NCI-H1930 (cell line): ENCODE results near the gene PPP6R1.
A peak's percentile ranks its signal among the peaks of the same experiment; 100 is the strongest.

Experiments
- DNase-seq, 2 experiments: peaks; one replicate each; lab custom pipeline; 2025; lab: John Stamatoyannopoulos, UW

The PPP6R1 gene

DNA sequence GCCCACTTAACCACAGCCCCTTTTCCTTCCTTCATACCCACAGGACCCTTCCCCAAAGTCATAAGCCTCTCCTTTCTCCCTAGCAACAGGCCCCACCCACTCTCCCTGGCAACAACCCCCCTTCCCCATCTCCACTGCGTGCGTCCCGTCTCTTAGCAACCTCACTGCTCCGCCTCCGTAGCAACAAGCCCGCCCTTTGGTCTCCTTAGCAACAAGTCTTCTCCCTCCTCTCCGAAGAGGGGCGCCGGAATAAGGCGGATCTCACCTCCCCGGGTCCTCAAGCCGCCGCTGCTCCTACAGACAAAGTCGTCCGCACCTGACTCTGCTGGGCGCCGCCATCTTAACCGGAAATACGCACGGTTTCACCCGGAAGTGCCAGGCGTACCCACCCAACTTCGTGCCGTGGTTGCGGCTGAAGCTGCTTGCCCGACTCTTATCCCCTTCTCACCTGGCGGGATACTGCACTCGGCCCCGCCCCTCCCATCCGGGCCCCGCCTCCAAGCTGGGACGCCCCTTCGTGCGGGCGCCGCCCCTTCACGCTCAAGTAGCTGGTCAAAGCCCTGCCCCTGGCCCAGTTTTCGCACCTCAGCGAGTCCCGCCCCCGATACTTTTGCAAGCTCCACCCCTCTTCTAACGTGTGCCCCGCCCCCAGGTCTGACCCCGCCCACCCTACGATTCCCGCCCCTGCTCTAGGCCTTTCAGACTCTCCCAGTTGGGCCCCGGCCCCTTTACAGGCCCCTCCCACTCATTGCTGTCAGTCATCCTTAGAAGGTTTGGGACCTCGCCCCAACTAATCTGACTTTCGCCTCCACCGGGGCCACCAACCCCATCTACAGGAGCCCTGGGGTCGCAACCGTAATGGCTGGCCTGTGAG, 21.2 kb upstream of the PPP6R1 start, which contains the start of gene HSPBP1:
HSPBP1 (minus strand) TSS at position 341 of the 874 bp plus-strand sequence. CDS start 502 bp downstream, outside the sequence.
- peak; percentile 95 to 97 for DNase-seq

DNA sequence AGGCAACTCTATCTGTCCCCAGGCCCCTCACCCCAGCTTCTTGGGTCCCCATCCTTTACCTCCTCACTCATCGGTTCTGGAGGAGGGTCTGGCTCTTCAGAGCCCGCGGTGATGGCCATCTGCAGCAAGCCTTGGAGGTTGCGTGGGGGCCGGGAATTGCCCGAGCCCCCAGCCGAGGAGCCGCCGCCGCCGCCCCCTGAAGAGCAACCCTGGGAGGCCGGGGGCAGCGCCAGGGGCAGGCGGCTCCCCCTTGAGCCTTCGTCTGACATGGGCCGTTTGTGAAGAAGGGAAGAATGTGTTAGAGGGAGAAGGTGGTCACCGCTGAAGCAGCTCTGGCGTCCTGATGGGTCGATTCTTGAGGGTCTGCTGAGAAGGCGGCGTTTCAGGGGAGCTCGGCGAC, 20.5 kb upstream of the PPP6R1 start:
- DNase-seq: no peak

DNA sequence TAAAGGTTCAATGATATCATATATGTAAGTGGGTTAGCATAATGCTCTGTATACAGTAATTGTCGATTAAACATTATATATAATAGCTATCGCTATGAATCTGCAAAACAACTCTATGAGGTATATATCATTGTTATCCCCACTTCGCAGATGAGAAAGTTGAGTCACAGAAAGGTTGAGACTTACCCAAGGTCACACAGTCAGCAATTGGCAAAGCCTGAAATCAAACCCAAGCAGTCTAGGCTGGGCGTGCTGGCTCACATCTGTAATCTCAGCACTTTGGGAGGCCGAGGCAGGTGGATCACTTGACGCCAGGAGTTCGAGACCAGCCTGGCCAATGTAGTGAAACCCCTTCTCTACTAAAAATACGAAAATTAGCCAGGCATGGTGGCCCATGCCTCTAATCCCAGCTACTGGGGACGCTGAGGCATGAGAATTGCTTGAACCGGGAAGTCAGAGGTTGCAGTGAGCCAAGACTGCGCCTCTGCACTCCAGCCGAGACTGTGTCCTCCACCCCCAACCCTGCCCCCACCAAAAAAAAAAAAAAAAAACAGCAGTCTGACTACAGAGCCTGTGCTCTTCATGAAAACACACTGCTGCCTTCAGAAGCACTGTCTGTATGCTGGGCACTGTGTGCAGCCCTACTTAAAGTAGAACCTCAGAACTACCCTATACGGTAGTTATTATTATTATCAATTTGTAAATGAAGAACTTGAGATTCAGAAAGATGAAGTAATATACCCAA, 19.7 kb upstream of the PPP6R1 start:
- DNase-seq: no peak

DNA sequence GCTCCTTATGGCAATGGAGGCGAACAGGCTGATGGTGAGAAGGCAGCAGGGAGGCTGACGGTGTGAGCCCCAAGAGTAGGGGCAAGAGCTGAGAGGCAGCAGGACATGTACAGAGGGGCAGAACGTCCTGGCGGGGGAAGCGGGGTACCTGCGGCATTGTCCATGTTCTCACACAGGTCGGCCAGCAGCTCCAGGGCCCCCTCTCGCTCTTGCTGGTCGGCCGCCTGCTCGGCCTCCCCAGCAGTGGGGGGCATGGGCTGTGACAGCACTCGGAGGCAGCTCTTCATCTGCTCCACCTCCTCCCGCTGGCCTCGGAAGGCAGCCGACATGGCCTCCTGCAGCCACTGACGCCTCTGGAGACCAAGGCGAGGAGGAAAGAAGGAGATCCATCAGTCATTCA, 18.7 kb upstream of the PPP6R1 start:
- DNase-seq: no peak

DNA sequence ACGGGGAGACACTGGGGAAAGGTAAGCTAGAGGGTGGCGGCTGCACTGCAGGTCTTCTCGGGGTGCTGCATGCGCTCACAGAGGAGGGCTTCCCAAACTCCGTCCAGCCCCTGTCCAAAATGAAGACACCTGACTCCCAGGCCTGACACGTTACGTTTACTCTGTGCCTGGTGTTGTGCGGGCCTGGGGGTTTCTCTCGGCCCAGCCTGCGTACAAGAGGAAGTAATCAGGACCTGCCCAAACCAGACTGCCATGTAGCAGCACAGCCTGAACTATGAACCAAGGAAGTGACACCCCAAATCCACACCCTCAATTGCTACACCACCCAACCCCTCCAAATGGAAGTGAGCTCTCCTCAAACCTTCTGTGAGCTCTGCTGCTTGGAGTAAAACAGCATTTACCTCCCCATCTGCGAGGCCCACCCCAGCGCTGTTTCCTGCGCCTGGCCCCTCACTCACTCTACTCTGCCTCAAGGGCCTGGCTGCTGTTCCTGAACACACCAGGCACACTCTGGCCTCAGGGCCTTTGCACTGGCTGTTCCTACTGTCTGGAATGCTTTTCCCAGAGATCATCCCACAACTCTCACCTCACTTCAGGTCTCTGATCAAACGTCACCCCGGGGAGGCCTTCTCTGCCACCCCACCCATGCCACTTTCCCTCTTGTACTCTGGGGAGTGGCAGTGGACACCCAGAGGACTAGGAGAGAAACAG, 18.1 kb upstream of the PPP6R1 start:
- DNase-seq: no peak

DNA sequence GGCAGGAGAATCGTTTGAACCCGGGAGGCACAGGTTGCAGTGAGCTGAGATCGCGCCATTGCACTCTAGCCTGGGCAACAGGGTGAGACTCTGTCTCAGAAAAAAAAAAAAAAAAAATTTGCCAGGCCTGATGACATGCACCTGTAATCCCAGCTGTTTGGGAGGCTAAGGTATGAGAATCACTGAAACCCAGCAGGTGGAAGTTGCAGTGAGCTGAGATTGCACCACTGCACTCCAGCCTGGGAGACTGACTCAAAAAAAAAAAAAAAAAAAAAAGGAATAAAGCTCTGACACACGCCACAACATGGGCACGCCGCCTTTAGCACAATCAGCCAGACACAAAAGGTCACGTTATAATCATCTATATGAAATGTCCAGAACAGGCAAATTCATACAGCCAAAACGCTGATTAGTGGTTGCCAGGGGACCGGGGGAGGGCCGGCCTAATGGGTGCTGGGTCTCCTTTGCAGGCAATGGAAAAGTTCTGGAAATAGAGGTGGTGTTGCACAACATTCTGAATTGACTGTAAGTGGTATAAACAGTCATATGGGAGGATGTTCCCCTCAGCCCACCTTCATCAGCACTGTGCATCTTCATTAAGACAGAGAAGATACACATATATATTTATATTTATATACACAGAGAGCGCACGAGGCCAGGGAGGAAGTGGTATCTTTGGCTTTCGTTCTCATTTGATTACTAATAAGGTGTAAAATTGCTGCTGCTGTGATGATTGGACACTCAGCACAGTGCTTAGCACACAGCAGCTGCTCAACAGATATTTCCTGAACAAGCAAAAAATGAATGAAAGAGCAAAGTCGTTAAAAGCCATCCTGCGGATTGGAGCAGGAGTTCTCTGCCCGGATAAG, 17.3 kb upstream of the PPP6R1 start:
- no peak for DNase-seq

DNA sequence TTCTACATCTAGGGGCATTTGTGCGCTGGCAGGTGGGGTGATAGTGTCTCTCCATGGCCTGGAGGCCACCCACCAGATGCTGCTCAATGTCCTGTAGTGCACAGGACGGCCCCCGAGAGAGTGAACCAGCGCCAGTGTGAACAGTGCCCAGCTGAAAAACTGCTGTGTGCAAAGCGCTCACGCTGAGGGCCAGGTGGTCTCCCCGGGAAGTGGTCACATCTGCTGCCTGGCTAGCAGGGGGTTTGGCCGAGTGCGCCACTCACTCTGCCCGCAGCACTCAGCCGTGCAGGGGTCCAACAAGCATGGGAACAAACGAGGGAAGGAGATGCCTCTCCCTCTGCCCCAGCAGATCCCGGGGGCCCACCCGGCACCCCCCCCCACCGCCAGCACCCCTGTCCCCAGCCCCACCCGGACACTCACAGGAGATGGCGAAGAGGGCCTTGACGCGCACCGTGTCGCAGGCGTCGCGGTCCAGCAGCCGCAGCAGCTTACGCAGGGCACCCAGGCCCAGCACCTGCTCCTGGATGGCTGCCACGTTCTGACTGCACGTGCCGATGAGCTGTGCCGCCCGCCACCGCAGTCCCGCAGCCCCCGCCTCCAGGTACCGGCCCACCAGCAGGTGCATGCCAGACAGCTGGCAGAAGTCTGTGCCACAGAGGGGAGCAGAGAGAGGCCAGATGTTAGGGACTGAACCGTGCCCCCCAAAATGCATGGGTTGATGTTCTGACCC, 15.3 kb upstream of the PPP6R1 start:
- no peak for DNase-seq

DNA sequence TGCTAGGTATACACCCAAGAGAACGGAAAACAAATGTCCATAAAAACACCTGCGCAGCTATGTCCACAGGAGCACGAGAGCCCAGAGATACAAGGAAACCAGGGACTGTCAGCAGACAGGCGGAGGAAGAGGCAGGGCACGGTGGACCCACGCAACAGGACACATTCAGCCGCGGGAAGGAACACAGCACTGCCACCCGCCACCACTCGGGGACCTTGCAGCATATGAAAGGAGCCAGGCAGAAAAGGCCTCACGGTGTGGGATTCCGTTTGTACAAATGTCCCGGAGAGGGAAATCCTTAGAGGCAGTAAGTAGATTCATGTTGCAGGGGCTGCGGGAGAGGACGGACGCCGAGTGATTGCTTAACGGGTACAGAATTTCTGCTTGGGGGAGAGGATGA, 13.3 kb upstream of the PPP6R1 start:
- DNase-seq: no peak

DNA sequence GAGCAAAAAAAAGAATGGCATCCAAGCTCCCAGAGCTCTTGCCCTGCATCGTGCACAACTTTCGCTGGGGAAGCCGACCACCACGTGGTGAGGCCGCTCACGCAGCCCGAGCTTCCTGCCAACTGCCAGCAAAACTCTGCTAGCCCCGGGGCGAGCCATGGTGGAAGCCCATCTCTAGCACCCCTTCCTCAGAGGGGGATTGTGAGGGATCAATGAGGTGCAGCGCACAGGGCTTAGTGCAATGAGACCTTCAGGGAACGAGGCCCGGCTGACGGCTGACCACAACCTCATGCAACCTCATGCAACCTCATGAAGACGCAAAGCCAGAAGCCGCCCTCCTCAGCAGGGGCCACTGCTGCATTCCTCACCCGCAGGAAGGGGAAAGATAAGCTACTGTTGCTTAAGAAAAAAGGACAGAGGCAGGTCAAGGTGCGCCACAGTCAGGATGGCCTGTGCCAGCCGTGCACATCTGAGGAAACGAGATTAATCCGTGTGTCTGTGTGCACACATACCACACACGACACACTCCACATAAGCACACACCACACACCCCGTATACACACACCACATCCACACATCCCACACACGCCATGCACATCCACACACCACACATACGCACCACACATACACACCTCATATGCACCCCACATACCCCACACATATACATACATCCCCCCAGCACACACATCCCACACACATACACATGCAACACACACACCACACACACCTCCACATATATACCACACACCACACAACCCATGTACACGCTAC, 11.5 kb upstream of the PPP6R1 start:
- no peak for DNase-seq

DNA sequence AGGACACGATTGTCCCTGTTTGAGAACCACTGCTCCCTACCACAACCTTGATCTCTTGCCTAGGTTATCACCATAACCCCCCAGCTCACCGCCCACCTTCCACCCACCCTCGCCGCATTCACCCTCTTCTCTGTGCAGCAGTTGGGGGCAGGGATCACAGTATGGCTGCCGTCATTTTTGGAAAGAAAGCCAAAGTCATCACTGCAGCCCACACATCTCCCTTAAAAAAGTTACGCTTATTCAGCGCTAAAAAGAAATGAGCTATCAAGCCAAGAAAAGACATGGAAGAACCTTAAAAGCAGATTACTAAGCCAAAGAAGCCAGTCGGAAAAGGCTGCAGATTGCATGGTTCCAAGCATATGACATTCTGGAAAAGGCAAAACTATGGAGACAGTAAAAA, 10.5 kb upstream of the PPP6R1 start:
- no peak for DNase-seq

DNA sequence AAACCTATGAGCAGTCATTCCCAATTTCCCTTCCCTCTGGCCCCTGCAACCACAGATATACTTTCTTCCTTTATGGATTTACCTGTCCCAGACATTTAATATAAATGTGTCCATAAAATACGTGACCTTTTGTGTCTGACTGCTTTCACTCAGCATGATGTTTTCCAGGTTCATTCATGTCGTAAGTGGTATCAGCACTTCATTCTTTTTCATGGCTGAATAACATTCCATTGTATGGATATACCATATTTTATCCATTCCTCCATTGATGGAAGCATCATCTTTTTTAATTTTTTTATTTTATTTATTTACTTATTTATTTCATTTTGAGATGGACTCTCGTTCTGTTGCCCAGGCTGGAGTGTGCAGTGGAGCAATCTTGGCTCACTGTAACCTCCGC, 8.0 kb upstream of the PPP6R1 start:
- DNase-seq: no peak

DNA sequence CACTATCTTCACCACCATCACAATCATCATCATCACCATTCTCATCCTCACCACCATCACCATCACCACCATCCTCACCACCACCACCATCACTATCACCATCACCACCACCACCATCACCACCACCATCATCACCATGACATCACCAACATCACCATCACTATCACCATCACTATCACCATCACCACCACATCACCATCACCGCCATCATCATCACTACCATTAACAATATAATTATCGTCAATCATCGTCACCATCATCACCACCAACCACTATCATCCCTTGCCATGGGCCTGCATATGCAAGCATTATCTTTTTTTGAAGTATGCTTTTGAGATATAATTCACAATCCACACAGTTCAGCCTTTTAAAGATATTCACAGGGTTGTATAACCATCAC, 7.6 kb upstream of the PPP6R1 start:
- no peak for DNase-seq

DNA sequence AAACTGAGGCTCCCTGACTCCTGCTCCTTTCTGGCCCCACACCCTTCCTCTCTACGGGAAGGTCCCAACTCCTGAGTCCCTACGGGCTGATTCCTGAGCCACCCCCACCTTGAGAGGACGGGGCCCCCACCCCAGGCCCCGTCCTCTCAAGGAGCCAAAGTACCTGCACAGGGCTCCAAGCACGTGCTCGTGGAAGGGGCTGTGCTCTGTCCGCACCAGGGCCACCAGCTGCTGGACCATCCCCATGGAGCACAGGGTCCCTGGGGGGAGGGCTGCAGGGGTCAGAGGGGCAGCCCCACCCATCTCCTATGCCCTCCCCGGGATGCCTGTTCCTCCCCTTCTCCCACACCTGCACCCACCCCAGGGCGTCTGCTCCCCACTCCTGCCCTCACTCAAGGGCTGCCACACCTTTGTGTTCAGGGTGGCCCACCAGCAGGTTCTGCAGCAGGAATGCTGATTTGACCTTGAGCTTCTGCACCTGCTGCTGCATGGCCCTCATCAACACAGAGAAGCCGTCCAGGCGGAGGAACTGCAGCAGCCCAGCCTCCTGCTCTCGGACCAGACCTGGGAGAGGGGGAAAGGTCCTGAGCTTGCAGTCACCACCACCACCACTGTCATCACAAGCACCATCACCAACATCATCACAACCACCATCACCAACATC, 7.0 kb upstream of the PPP6R1 start:
- DNase-seq: no peak

DNA sequence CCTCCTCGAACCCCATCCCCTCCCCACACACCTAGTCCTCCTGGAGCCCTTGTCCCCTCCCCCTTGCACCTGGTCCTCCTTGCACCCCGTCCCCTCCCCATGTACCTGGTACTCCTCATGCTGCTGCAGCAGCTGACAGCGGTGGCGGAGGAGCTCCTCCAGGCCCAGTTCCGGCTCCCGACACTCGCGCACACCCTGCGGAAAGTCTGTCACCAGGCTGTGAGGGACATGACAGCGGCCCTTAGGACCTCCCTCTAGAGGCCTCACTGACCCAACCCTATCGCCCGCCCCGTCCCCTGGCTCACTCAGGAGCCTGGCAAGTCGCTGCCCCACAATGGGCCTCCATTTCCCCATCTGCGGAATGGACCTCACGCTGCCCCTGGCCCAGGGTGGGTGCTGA, 6.4 kb upstream of the PPP6R1 start:
- no peak for DNase-seq

DNA sequence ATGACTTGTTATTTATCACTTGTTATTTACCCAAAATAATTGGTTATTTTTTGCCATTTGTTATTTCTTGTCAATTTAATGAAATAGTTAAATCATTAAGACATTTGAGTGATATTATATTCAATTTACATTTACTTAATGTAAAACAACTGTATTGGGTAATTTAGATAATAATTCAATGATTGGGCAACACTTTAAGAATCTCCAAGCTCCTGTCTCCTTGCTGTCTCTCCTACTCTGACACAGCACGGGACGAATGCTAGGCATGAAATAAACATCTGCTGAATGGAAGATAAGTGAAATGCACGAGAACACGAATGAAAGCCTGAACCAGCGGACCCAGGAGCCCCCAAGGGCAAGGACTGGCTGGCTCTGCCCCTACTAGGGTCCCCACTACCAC, 5.7 kb upstream of the PPP6R1 start:
- DNase-seq: no peak

DNA sequence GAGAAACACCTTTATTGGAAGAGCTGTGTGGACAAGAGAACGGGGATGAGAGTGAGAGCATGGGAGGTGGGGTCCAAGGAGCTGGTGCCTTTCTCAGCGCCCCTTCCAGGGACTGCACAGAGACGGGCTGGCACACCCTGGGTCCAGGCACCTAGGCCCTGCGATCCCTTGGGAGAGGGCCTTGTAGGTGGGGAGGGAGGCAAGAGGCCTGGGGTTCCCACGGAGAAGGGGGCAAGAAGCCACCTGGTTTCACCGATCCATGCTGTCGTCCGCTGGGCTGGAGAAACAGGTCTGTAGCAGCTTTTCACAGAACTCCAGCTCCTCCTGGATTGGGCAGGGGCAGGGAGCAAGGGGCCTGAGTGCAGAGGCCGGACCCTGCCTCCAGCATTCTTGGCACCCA, 3.5 kb upstream of the PPP6R1 start:
- no peak for DNase-seq

DNA sequence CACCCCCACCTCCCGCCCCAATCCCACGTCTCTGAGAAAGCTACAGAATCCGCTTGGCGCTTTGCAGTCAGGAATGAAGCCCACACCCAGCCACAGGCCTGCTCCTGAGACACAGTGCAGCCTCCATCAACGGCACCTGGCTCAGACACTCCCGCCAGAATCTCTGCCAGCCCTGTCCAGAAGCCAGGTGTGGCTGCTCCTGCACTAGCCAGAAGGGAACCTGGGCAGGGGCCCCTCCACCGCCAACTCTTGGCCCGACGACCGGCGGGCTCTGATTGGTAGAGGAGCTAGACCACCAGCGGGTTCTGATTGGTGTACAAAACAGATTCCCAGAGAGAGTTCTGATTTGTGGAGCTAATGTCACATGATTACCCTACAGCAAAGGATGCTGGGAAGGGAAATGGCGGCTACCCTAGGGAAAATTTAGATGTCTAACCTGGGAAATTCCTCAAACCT, 2.9 kb upstream of the PPP6R1 start:
- peak; percentile 85 to 90 for DNase-seq

DNA sequence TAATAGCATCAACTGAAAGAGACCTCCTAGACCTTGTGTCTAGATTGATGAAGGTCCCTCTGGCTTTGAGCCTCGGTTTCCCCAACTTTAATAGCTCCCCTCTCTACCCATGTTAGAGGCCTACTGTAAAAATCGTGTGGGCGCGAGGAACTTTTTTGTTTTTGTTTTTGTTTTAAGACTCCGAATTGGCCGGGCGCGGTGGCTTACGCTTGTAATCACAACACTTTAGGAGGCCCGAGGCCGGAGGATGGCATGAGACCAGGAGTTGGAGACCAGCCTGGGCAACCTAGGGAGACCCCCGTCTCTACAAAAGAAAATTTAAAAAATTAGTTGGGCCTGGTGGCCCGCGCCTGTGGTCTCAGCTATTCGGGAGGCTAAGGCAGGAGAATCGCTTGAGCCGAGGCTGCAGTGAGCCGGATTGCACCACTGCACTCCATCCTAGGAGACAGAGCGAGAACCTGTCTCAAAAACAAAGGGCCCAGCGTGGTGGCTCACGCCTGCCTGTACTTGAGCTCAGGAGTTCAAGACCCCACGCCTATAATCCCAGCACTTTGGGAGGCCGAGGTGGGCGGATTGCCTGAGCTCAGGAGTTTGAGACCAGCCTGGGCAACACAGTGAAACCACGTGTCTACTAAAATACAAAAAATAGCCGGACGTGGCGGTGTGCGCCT, 858 bp upstream of the PPP6R1 start:
- DNase-seq: no peak

DNA sequence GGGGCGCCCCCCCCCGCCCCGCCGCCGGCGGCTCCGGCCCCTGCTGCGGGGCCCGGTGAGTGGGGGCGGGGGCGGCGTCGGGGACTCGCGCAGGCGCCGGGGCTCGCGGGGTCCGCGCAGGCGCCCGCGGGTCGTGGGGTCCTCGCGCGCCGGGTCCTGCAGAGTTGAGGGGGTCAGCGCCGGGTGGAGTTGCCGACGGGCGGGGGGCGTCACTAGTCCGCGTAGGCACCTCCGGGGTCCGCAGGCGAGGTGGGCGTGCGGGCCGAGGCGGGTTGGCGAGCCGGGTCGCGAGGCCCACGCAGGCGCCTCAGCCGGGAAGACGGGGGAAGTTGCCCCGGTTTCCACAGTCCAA, 365 bp downstream of the PPP6R1 start:
- no peak for DNase-seq
